Lung (tissue), 12 donors: ENCODE results near the gene LMAN2L. TPM values are rescaled to one million over a fixed set of nuclear protein-coding genes. Genes with fewer than 3 reads are reported as not detected.
A peak's percentile ranks its signal among the peaks of the same experiment; 100 is the strongest.

ENCODE experiments used
- ATAC-seq: fragments of 200-7000 bp; cut with Tn5 transposase; one replicate; pipeline ENCODE4 v1.9.1; 2020; ENCODE audit warnings: moderate number of reproducible peaks; ENCODE audit not compliant: insufficient read depth, low FRiP score
- DNase-seq, 3 donors: peaks; one replicate each; pipeline ENCODE4 v3.0.0-alpha.2; 2013 to 2017
- H3K27ac ChIP-seq, 2 donors: one replicate each; pipeline ENCODE4 v1.5.1; 2013; ENCODE audit warnings: mild to moderate bottlenecking in 2 of 2, moderate library complexity in 2 of 2, control low read depth in 1 of 2, inconsistent platforms in 1 of 2, low read depth in 1 of 2, low read length in 1 of 2
- H3K27me3 ChIP-seq, 3 donors: one replicate each; pipeline ENCODE4 v1.5.1; 2013; ENCODE audit warnings: low read length in 2 of 3; ENCODE audit not compliant: control insufficient read depth in 3 of 3, insufficient read depth in 3 of 3
- H3K36me3 ChIP-seq, 4 donors: one replicate each; pipeline ENCODE4 v1.5.1; 2013; ENCODE audit warnings: low read length in 4 of 4, mild to moderate bottlenecking in 1 of 4, moderate library complexity in 1 of 4; ENCODE audit not compliant: control insufficient read depth in 4 of 4, insufficient read depth in 4 of 4
- H3K4me1 ChIP-seq, 5 donors: one replicate each; pipeline ENCODE4 v1.5.1; 2013; ENCODE audit warnings: low read length in 5 of 5, mild to moderate bottlenecking in 2 of 5, moderate library complexity in 1 of 5; ENCODE audit not compliant: control insufficient read depth in 5 of 5, insufficient read depth in 5 of 5
- H3K4me3 ChIP-seq: one replicate; pipeline ENCODE4 v1.5.1; 2013; ENCODE audit warnings: mild to moderate bottlenecking, control low read depth, moderate library complexity
- H3K9ac ChIP-seq, 2 donors: one replicate each; pipeline ENCODE4 v1.5.1; 2013; ENCODE audit warnings: low read length in 2 of 2, control low read depth in 1 of 2; ENCODE audit not compliant: insufficient read depth in 1 of 2
- H3K9me3 ChIP-seq, 4 donors: one replicate each; pipeline ENCODE4 v1.5.1; 2013; ENCODE audit warnings: low read length in 3 of 4, mild to moderate bottlenecking in 1 of 4, moderate library complexity in 1 of 4; ENCODE audit not compliant: control insufficient read depth in 4 of 4, insufficient read depth in 3 of 4
- WGBS, 2 donors: extraction: QIAGEN DNeasy Blood & Tissue Kit; methylation state at CpG; one replicate each; pipeline ENCODE4 v1.1.7; 2013; 5-methylcytosine and 5-hydroxymethylcytosine counted together
- polyA plus RNA-seq, 2 donors: library from polyadenylated mRNA; stranded (reverse); fragments of 200-250 nt; gene quantifications; one replicate each; pipeline ENCODE4 v1.2.1, GENCODE V29; 2013
- total RNA-seq, 2 donors: library from RNA; depleted of rRNA in 1 of 2; stranded (reverse); fragments of >200 nt in 1 of 2; gene quantifications; one replicate each; pipeline ENCODE4 v1.2.1, GENCODE V29; 2014 to 2021
- TF ChIP-seq, protein P1 (sequence below): IDR thresholded peaks from 2 replicates; pipeline ENCODE4 v1.5.1; 2012; ENCODE audit warnings: mild to moderate bottlenecking; ENCODE audit errors: control extremely low read depth, extremely low read depth
- donor health status: control.
- donor health status: control.
- donor health status: Bipolar disorder and iron deficiency.
- donor health status: healthy.
- donor health status: DM: yes; HTN: yes; CAD: no.

LMAN2L gene
- total and polyA plus RNA-seq, 4 donors = 8.6 to 36.3 (median 16.5) TPM

DNA sequence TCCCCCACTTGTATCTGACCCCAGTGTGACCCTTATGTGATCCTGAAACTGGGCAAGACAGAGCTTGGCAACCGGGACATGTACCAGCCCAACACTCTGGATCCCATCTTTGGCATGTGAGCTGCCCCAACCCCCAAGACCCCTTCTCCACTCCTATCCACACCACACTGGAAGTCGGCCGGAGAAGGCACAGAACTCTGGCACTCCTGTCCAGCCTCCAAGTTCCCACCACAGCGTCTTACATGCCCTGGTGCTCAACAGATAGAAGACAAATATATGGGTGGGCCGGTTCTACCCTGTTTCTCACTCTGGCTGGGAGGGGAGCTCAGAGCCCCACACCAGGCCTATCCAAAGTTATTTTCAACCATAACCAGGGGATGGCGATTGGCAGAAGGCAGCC is 40.8 kb downstream of the LMAN2L start:
- WGBS, 2 donors = 95% methylated on average over 6 of the region's 6 CpGs
- Histone ChIP-seq H3K9me3 (no peaks in the 10 kb centered on the region), H3K4me1 (peaks cover 0 to 8% (median 0%) of the 10 kb centered on the region in 5 donors), H3K27ac (no peak overlapping the region), H3K36me3 (peaks cover 0 to 9% (median 5%) of the 10 kb centered on the region in 4 donors), H3K4me3 (no peak overlapping the region), H3K27me3 (no peaks in the 10 kb centered on the region), H3K9ac (no peak overlapping the region)
- DNase-seq (no peak), ATAC-seq (no peak)
- TF ChIP-seq, protein P1, sequence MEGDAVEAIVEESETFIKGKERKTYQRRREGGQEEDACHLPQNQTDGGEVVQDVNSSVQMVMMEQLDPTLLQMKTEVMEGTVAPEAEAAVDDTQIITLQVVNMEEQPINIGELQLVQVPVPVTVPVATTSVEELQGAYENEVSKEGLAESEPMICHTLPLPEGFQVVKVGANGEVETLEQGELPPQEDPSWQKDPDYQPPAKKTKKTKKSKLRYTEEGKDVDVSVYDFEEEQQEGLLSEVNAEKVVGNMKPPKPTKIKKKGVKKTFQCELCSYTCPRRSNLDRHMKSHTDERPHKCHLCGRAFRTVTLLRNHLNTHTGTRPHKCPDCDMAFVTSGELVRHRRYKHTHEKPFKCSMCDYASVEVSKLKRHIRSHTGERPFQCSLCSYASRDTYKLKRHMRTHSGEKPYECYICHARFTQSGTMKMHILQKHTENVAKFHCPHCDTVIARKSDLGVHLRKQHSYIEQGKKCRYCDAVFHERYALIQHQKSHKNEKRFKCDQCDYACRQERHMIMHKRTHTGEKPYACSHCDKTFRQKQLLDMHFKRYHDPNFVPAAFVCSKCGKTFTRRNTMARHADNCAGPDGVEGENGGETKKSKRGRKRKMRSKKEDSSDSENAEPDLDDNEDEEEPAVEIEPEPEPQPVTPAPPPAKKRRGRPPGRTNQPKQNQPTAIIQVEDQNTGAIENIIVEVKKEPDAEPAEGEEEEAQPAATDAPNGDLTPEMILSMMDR = no peak

DNA sequence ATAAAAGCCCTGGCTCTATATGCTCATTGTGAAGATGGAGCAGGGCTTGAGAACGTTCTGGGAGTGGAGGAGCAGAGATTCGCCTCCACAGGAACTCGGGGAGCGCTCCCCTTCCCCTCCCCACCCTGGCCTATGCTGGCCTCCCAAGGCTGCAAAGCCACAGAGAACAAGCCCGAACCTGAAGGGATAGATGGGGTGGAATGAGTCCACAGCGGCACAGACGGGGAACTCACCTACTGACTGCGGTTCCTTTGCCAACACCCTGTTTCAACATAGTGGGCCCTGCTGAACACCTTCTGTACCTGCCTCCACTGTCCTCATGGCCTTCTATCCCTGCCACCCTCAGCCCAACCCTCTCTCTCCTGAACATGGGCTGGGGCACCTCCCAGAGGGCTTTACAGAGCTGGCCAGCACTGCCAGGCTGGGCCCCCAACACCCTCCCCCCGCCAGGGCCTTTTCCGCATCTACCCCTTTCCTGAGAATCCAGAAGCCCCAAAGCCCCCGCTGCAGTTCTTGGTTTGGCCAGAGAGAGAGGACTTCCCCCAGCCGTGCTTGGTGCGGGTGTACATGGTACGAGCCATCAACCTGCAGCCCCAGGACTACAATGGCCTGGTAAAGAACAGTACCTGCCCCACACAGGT is 41.5 kb downstream of the LMAN2L start:
- TF ChIP-seq, protein P1 = no peak
- Histone ChIP-seq H3K4me3 (no peak overlapping the region), H3K36me3 (peaks cover 0 to 6% (median 5%) of the 10 kb centered on the region in 4 donors), H3K4me1 (peaks cover 0 to 8% (median 2%) of the 10 kb centered on the region in 5 donors), H3K9ac (no peak overlapping the region), H3K27me3 (no peaks in the 10 kb centered on the region), H3K9me3 (no peaks in the 10 kb centered on the region), H3K27ac (no peak overlapping the region)
- DNase-seq = no peak
- ATAC-seq = no peak
- WGBS, 2 donors = 93 to 95% methylated on average over 13 to 14 of the region's 14 CpGs

DNA sequence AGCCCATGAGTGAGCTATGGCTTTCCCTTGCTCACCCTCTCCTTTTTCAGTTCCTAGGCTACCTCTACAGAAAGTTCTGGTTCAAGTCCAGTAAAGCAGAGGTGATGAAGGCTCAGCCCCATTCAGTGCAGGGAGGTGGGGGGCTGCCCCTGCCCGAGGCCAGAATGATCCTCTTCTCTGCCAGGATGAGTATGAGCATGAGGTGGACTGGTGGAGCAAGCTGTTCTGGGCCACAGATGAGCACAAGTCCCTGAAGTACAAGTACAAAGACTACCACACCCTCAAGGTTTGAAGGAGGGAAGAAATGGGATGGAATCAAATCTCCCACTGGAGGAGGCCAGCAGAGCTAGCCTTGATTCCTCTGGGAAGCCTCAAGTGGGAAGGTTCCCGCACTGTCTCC is 42.4 kb downstream of the LMAN2L start:
- peaks cover 0 to 2% (median 0%) of the 10 kb centered on the region in 4 donors for H3K36me3 ChIP-seq
- TF ChIP-seq, protein P1 = no peak
- ATAC-seq (no peak), DNase-seq (no peak)
- H3K4me1 ChIP-seq = peaks cover 0 to 8% (median 2%) of the 10 kb centered on the region in 5 donors
- no peak overlapping the region for H3K27ac ChIP-seq
- H3K4me3 ChIP-seq = no peak overlapping the region
- no peaks in the 10 kb centered on the region for H3K9me3 ChIP-seq
- WGBS, 2 donors = 83 to 89% methylated on average over 2 of the region's 2 CpGs
- H3K9ac ChIP-seq = no peak overlapping the region
- no peaks in the 10 kb centered on the region for H3K27me3 ChIP-seq

DNA sequence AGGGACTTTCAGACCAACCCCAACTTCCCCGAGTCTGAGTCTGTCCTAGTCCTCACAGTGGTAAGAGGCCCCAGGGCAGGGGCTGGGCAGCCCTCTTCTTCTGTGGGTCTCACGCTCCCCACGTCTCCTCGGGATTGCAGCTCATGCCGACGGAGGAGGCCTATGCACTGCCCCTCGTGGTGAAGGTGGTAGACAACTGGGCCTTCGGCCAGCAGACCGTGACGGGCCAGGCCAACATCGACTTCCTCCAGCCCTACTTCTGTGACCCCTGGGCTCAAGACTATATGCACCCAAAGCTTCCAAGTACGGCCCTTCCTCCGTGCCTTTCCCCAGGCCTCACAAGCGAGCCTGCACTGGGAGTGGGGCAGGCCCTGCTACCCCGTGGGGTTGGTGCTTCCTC is 44.3 kb downstream of the LMAN2L start:
- Histone ChIP-seq H3K27me3 (no peaks in the 10 kb centered on the region), H3K27ac (no peak overlapping the region), H3K4me3 (no peak overlapping the region), H3K4me1 (peaks cover 0 to 10% (median 2%) of the 10 kb centered on the region in 5 donors), H3K9me3 (no peaks in the 10 kb centered on the region), H3K9ac (no peak overlapping the region), H3K36me3 (no peaks in the 10 kb centered on the region)
- no peak for ATAC-seq
- TF ChIP-seq, protein P1 = no peak
- 80 to 84% methylated on average over 15 of the region's 15 CpGs for WGBS, 2 donors
- peak in 1 of 3 donors; percentile 4 for DNase-seq
